NCI-H1105 (cell line): ENCODE measurements around the gene OLFML1.
A peak's percentile ranks its signal among the peaks of the same experiment; 100 is the strongest.

Source experiments
- DNase-seq: peaks from one replicate; lab custom pipeline; 2025; lab: John Stamatoyannopoulos, UW

Gene OLFML1

GRCh38 chr11:7532405-7533145, 47.3 kb downstream of the OLFML1 start:
- DNase-seq = no peak

GRCh38 chr11:7533199-7534041, 48.1 kb downstream of the OLFML1 start:
- no peak for DNase-seq

GRCh38 chr11:7534042-7534378, 48.7 kb downstream of the OLFML1 start:
- no peak for DNase-seq

GRCh38 chr11:7536100-7536499, 50.8 kb downstream of the OLFML1 start:
- no peak for DNase-seq

GRCh38 chr11:7537265-7537664, 52.0 kb downstream of the OLFML1 start:
- peak; percentile 34 for DNase-seq

GRCh38 chr11:7538031-7538430, 52.7 kb downstream of the OLFML1 start:
- DNase-seq = no peak

- DNase-seq = no peak
These were observed 53.5 kb downstream of the OLFML1 start for GRCh38 chr11:7538466-7539454.

- no peak for DNase-seq
These were observed 55.7 kb downstream of the OLFML1 start for GRCh38 chr11:7540830-7541555.

- DNase-seq = no peak
These were observed 58.0 kb downstream of the OLFML1 start for GRCh38 chr11:7543302-7543701.

GRCh38 chr11:7544021-7544420, 58.7 kb downstream of the OLFML1 start:
- no peak for DNase-seq

- DNase-seq = no peak
These were observed 60.3 kb downstream of the OLFML1 start for GRCh38 chr11:7545611-7546010.

- no peak for DNase-seq
These were observed 61.1 kb downstream of the OLFML1 start for GRCh38 chr11:7546324-7546791.

GRCh38 chr11:7547687-7548086, 62.4 kb downstream of the OLFML1 start:
- no peak for DNase-seq

- no peak for DNase-seq
These were observed 63.5 kb downstream of the OLFML1 start for GRCh38 chr11:7548659-7549274.

- no peak for DNase-seq
These were observed 64.4 kb downstream of the OLFML1 start for GRCh38 chr11:7549681-7550080.

- no peak for DNase-seq
These were observed 66.3 kb downstream of the OLFML1 start for GRCh38 chr11:7551571-7551970.

- no peak for DNase-seq
These were observed 67.4 kb downstream of the OLFML1 start for GRCh38 chr11:7552666-7553065.

- peak; percentile 57 for DNase-seq
These were observed 69.9 kb downstream of the OLFML1 start for GRCh38 chr11:7555052-7555699.

- DNase-seq = no peak
These were observed 72.7 kb downstream of the OLFML1 start for GRCh38 chr11:7558046-7558445.
